ENCODE data around the gene MARCOL. TPM values are rescaled to one million over a fixed set of nuclear protein-coding genes. Genes with fewer than 3 reads are reported as not detected.

The MARCOL gene
- total and polyA plus RNA-seq, 10 donors = not detected

DNA sequence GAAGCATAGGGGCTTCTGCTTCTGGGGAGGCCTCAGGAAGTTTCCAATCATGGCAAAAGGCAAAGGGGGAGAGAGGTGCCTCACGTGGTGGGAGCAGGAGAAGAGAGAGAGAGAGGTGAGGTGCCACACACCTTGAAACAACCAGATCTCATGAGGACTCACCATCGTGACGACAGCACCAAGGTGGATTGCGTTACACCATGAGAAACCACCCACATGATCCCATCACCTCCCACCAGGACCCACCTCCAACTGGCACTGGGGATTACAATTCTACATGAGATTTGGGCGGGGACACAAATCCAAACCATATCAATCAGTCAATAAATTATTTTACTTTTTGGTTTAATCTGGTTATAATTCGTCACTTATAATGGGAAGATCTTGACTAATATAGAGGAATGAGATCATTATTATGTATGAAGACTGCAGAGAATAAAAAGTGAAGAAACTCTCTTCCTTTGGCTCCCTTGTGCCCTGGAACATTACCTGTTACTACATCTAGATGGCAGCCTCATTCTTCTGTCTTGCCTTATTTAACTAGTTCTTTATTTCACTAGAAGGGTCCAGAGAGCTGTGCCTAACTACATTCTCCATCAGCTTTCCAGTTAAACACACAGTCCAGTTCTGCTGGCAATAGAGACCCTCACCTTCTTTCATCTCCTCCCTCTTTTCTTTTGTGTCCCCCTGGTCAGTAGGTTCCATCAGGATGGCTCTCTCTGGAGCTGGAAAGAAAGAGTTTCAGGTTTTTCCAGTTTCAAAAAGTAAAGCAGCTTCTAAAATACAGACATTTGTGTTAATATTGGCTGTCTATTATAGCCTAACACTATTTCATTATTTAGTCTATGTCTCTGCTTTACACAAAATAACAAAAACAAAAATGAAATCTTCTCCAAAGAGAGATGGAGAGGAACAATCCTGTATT is 52.2 kb downstream of the MARCOL start:
- no peak overlapping the region for H3K27ac ChIP-seq
- H3K9me3 ChIP-seq = no peaks in the 10 kb centered on the region
- H3K4me1 ChIP-seq = no peaks in the 10 kb centered on the region
- H3K36me3 ChIP-seq = no peaks in the 10 kb centered on the region
- DNase-seq = no peak
- no peaks in the 10 kb centered on the region for H3K27me3 ChIP-seq (replicated peaks in 1 of 7)
- H3K4me3 ChIP-seq = no peak overlapping the region
- 53 to 69% (median 65%) methylated on average over 6 of the region's 6 CpGs for WGBS, 5 donors
- no peak for TF ChIP-seq POLR2A (IDR thresholded peaks at IDR 0.05)
- TF ChIP-seq, protein P1, sequence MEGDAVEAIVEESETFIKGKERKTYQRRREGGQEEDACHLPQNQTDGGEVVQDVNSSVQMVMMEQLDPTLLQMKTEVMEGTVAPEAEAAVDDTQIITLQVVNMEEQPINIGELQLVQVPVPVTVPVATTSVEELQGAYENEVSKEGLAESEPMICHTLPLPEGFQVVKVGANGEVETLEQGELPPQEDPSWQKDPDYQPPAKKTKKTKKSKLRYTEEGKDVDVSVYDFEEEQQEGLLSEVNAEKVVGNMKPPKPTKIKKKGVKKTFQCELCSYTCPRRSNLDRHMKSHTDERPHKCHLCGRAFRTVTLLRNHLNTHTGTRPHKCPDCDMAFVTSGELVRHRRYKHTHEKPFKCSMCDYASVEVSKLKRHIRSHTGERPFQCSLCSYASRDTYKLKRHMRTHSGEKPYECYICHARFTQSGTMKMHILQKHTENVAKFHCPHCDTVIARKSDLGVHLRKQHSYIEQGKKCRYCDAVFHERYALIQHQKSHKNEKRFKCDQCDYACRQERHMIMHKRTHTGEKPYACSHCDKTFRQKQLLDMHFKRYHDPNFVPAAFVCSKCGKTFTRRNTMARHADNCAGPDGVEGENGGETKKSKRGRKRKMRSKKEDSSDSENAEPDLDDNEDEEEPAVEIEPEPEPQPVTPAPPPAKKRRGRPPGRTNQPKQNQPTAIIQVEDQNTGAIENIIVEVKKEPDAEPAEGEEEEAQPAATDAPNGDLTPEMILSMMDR (IDR thresholded peaks at IDR 0.05 in 8 of 11, conservative IDR thresholded peaks at IDR 0.05 in 3 of 11) = peak in 1 of 11 experiments; percentile 5
- intact Hi-C loops (cut with DNase I; ENCODE audit: low total_unique reads) = no loop called here

Small RNA genes within 50 kb of the gene (small RNA-seq; reads per million reads assigned to genes)
- 0 reads per million in 4 donors for gene HMGN1P16

Other genes with a start within 250 kb of the MARCOL start
- under 1 TPM in 2 of 7 donors, not detected in 5; 0.21 to 0.32 TPM for gene SPINK5, start 174.5 kb upstream of the MARCOL start, total RNA-seq
- gene SPINK5, start 174.5 kb upstream of the MARCOL start, polyA plus RNA-seq = under 1 TPM; 0.11 to 0.51 (median 0.26) TPM
- gene SPINK14, start 70.0 kb upstream of the MARCOL start, total RNA-seq = not detected
- gene SPINK14, start 70.0 kb upstream of the MARCOL start, polyA plus RNA-seq = not detected
- not detected for gene SPINK6, start 35.5 kb upstream of the MARCOL start, total RNA-seq
- gene SPINK6, start 35.5 kb upstream of the MARCOL start, polyA plus RNA-seq = not detected
- not detected for gene SPINK13, start 30.3 kb downstream of the MARCOL start, total RNA-seq
- not detected for gene SPINK13, start 30.3 kb downstream of the MARCOL start, polyA plus RNA-seq
- gene SPINK7, start 73.9 kb downstream of the MARCOL start, total RNA-seq = not detected
- gene SPINK7, start 73.9 kb downstream of the MARCOL start, polyA plus RNA-seq = 1 to 10 TPM in 1 of 3 donors, not detected in 2; 1.3 TPM
- not detected for gene SPINK9, start 97.0 kb downstream of the MARCOL start, total RNA-seq
- gene SPINK9, start 97.0 kb downstream of the MARCOL start, polyA plus RNA-seq = not detected
- gene FBXO38, start 145.4 kb downstream of the MARCOL start, total RNA-seq = 100 to 1,000 TPM in 1 of 7 donors, 10 to 100 TPM in 6; 50.4 to 119 (median 76.9) TPM
- gene FBXO38, start 145.4 kb downstream of the MARCOL start, polyA plus RNA-seq = 10 to 100 TPM; 14.3 to 14.5 (median 14.4) TPM

All from spleen (tissue), 11 donors.